ENCODE data around the gene VDR. TPM values are rescaled to one million over a fixed set of nuclear protein-coding genes. Genes with fewer than 3 reads are reported as not detected.
"Not testable (repeated sequence)": the region's sequence is repeated elsewhere in the genome, so short reads cannot be mapped to it uniquely, and the experiment has no call there.

Gene VDR
- polyA plus RNA-seq, 12 donors, result 0.17 to 4.4 (median 0.56) TPM; not detected in 1

GRCh38 chr12:47814539-47815170, 90.1 kb downstream of the VDR start:
- no peak for DNase-seq

GRCh38 chr12:47813511-47814196, 91.1 kb downstream of the VDR start:
- DNase-seq, result no peak

- DNase-seq, result no peak
Observed at GRCh38 chr12:47812797-47813510, 91.8 kb downstream of the VDR start.

- DNase-seq, result peak; percentile 87
Observed at GRCh38 chr12:47811581-47812484, 93.0 kb downstream of the VDR start.

GRCh38 chr12:47811072-47811396, 93.8 kb downstream of the VDR start:
- no peak for DNase-seq

GRCh38 chr12:47809518-47809917, 95.3 kb downstream of the VDR start:
- not testable (repeated sequence) for DNase-seq

GRCh38 chr12:47808574-47809365, 96.0 kb downstream of the VDR start:
- DNase-seq, result no peak

- DNase-seq, result no peak
Observed at GRCh38 chr12:47808050-47808449, 96.7 kb downstream of the VDR start.

GRCh38 chr12:47807338-47807737, 97.5 kb downstream of the VDR start:
- DNase-seq, result no peak

- DNase-seq, result no peak
Observed at GRCh38 chr12:47805417-47805816, 99.4 kb downstream of the VDR start.

GRCh38 chr12:47804171-47804570, 100.6 kb downstream of the VDR start:
- DNase-seq, result no peak

GRCh38 chr12:47803191-47803875, 101.5 kb downstream of the VDR start:
- DNase-seq, result no peak

GRCh38 chr12:47802312-47802711, 102.5 kb downstream of the VDR start:
- no peak for DNase-seq

- DNase-seq, result no peak
Observed at GRCh38 chr12:47801904-47802246, 102.9 kb downstream of the VDR start.

GRCh38 chr12:47801170-47801903, 103.5 kb downstream of the VDR start:
- no peak for DNase-seq

GRCh38 chr12:47800582-47800981, 104.2 kb downstream of the VDR start:
- DNase-seq, result no peak

GRCh38 chr12:47799357-47799955, 105.3 kb downstream of the VDR start:
- DNase-seq, result no peak

GRCh38 chr12:47798382-47798948, 106.3 kb downstream of the VDR start:
- DNase-seq, result no peak

- DNase-seq, result no peak
Observed at GRCh38 chr12:47797441-47797840, 107.4 kb downstream of the VDR start.
